Loucy (cell line): ENCODE results near the gene APPL1.
"Not testable (repeated sequence)": the region's sequence is repeated elsewhere in the genome, so short reads cannot be mapped to it uniquely, and the experiment has no call there.

Experiments
- EZH2phosphoT487 ChIP-seq: fragments of 200-600 bp; IDR thresholded peaks from 2 replicates; pipeline ENCODE4 v1.6.1; 2018; ENCODE audit warnings: antibody characterized with exemption, mild to moderate bottlenecking, moderate library complexity, borderline replicate concordance
- TF ChIP-seq, protein P1 (sequence below): fragments of 200-600 bp; sonication (generic); conservative IDR thresholded peaks from 2 replicates; pipeline ENCODE4 v1.5.1; 2014; ENCODE audit warnings: mild to moderate bottlenecking, antibody characterized with exemption, low read length

DNA sequence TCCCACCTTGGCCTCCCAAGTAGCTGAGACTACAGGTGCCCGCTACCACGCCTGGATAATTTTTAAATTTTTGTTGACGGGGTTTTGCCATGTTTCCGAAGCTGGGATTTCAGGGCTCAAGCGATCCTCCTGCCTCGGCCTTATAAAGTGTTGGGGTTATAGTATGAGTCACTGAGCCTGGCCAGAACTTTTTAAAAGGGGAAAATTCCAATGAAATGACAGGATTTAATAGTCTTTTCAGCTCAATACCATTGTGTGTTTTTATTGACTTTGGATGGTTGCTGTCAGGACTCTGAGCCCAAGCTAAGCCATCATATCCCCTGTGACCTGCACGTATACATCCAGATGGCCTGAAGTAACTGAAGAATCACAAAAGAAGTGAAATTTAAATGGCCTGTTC, 76.0 kb downstream of the APPL1 start:
- TF ChIP-seq, protein P1, sequence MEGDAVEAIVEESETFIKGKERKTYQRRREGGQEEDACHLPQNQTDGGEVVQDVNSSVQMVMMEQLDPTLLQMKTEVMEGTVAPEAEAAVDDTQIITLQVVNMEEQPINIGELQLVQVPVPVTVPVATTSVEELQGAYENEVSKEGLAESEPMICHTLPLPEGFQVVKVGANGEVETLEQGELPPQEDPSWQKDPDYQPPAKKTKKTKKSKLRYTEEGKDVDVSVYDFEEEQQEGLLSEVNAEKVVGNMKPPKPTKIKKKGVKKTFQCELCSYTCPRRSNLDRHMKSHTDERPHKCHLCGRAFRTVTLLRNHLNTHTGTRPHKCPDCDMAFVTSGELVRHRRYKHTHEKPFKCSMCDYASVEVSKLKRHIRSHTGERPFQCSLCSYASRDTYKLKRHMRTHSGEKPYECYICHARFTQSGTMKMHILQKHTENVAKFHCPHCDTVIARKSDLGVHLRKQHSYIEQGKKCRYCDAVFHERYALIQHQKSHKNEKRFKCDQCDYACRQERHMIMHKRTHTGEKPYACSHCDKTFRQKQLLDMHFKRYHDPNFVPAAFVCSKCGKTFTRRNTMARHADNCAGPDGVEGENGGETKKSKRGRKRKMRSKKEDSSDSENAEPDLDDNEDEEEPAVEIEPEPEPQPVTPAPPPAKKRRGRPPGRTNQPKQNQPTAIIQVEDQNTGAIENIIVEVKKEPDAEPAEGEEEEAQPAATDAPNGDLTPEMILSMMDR, result not testable (repeated sequence)
- TF ChIP-seq EZH2phosphoT487, result not testable (repeated sequence)
